HEK293 (cell line): ENCODE measurements around the gene VAV3.

Experiments used
- CTCF ChIA-PET: fragments of 350-600 bp; formaldehyde crosslinking; extraction: SDS; loops from one replicate; lab custom pipeline; 2021; ENCODE audit warnings: antibody characterized with exemption; lab: Yijun Ruan, JAX
- POLR2A ChIA-PET: fragments of 300-600 bp; formaldehyde crosslinking; extraction: SDS; loops from one replicate; lab custom pipeline; 2020; ENCODE audit warnings: antibody characterized with exemption, inconsistent platforms; lab: Yijun Ruan, JAX
- H3K27ac ChIP-seq: fragments of 200-500 bp; sonication (Bioruptor generic); 2 replicates; pipeline ENCODE4 v1.5.1; 2014; ENCODE audit warnings: low read depth, low read length, control low read depth, inconsistent platforms; ENCODE audit errors: extremely low read depth
- H3K36me3 ChIP-seq, 2 experiments: fragments of 200-500 bp in 1 of 2; sonication (Bioruptor generic) in 1 of 2; 1 replicate in 1 of 2; 2 replicates in 1 of 2; pipeline ENCODE4 v1.5.1; 2014 to 2017; ENCODE audit warnings: inconsistent platforms in 2 of 2, low read length in 2 of 2; ENCODE audit not compliant: control insufficient read depth in 2 of 2, insufficient read depth in 1 of 2
- H3K4me1 ChIP-seq: fragments of 200-500 bp; sonication (Bioruptor generic); 2 replicates; pipeline ENCODE4 v1.5.1; 2014; ENCODE audit warnings: mild to moderate bottlenecking, low read length, inconsistent platforms; ENCODE audit not compliant: control insufficient read depth, insufficient read depth
- H3K4me3 ChIP-seq: 2 replicates; pipeline ENCODE4 v1.5.1; 2011; ENCODE audit warnings: low read depth, mild to moderate bottlenecking, control low read depth, low read length, moderate library complexity
- H3K9me3 ChIP-seq: fragments of 200-500 bp; sonication (Bioruptor generic); 2 replicates; pipeline ENCODE4 v1.5.1; 2014; ENCODE audit warnings: low read depth, low read length, inconsistent platforms; ENCODE audit not compliant: control insufficient read depth, insufficient read depth
- GLIS2 ChIP-seq: fragments of 450-650 bp; formaldehyde crosslinking; IDR thresholded peaks from 2 replicates; pipeline ENCODE4 v1.5.1; 2016; ENCODE audit warnings: missing biosample characterization, missing genetic modification characterization
- HOXD13 ChIP-seq: sonication (generic); formaldehyde crosslinking; IDR thresholded peaks from 2 replicates; pipeline ENCODE4 v1.8.0; 2022; ENCODE audit warnings: missing genetic modification reagents, borderline replicate concordance
- KLF8 ChIP-seq: fragments of 450-650 bp; formaldehyde crosslinking; IDR thresholded peaks from 2 replicates; pipeline ENCODE4 v1.5.1; 2016; ENCODE audit warnings: missing biosample characterization, missing genetic modification characterization
- MYNN ChIP-seq: fragments of 450-650 bp; formaldehyde crosslinking; IDR thresholded peaks from 2 replicates; pipeline ENCODE4 v1.5.1; 2016; ENCODE audit warnings: missing biosample characterization, missing genetic modification characterization, borderline replicate concordance
- MZF1 ChIP-seq: fragments of 450-650 bp; formaldehyde crosslinking; IDR thresholded peaks from 2 replicates; pipeline ENCODE4 v1.5.1; 2017; ENCODE audit warnings: missing biosample characterization, missing genetic modification characterization, borderline replicate concordance
- ZBTB17 ChIP-seq: fragments of 450-650 bp; formaldehyde crosslinking; IDR thresholded peaks from 2 replicates; pipeline ENCODE4 v1.5.1; 2016; ENCODE audit warnings: missing biosample characterization, missing genetic modification characterization
- ZBTB7A ChIP-seq: fragments of 450-650 bp; formaldehyde crosslinking; IDR thresholded peaks from 2 replicates; pipeline ENCODE4 v1.5.1; 2016; ENCODE audit warnings: low read depth, missing biosample characterization, missing genetic modification characterization
- ZBTB8A ChIP-seq: fragments of 450-650 bp; formaldehyde crosslinking; IDR thresholded peaks from 2 replicates; pipeline ENCODE4 v1.5.1; 2016; ENCODE audit warnings: missing biosample characterization, missing genetic modification characterization
- ZFP3 ChIP-seq: fragments of 450-650 bp; formaldehyde crosslinking; IDR thresholded peaks from 2 replicates; pipeline ENCODE4 v1.5.1; 2016; ENCODE audit warnings: low read depth, missing biosample characterization, missing genetic modification characterization
- ZNF266 ChIP-seq: fragments of 450-650 bp; formaldehyde crosslinking; IDR thresholded peaks from 2 replicates; pipeline ENCODE4 v1.5.1; 2016; ENCODE audit warnings: missing biosample characterization, missing genetic modification characterization, low read depth
- ZNF423 ChIP-seq: fragments of 450-650 bp; formaldehyde crosslinking; IDR thresholded peaks from 2 replicates; pipeline ENCODE4 v1.5.1; 2016; ENCODE audit warnings: missing biosample characterization, missing genetic modification characterization
- ZNF426 ChIP-seq: fragments of 450-650 bp; formaldehyde crosslinking; IDR thresholded peaks from 2 replicates; pipeline ENCODE4 v1.5.1; 2017; ENCODE audit warnings: missing biosample characterization, missing genetic modification characterization, mild to moderate bottlenecking, inconsistent platforms, moderate library complexity
- ZNF501 ChIP-seq: fragments of 450-650 bp; formaldehyde crosslinking; IDR thresholded peaks from 2 replicates; pipeline ENCODE4 v1.5.1; 2016; ENCODE audit warnings: missing biosample characterization, missing genetic modification characterization
- ZNF521 ChIP-seq: fragments of 450-650 bp; formaldehyde crosslinking; IDR thresholded peaks from 2 replicates; pipeline ENCODE4 v1.5.1; 2017; ENCODE audit warnings: missing biosample characterization, mild to moderate bottlenecking, missing genetic modification characterization
- ZNF529 ChIP-seq: fragments of 450-650 bp; formaldehyde crosslinking; IDR thresholded peaks from 2 replicates; pipeline ENCODE4 v1.5.1; 2017; ENCODE audit warnings: missing genetic modification characterization, missing biosample characterization; ENCODE audit not compliant: insufficient replicate concordance
- ZNF560 ChIP-seq: fragments of 450-650 bp; formaldehyde crosslinking; IDR thresholded peaks from 2 replicates; pipeline ENCODE4 v1.5.1; 2017; ENCODE audit warnings: missing biosample characterization, missing genetic modification characterization, borderline replicate concordance
- ZNF596 ChIP-seq: fragments of 450-650 bp; IDR thresholded peaks from 2 replicates; pipeline ENCODE4 v1.5.0; 2018; ENCODE audit warnings: missing biosample characterization, mild to moderate bottlenecking, missing genetic modification characterization, moderate library complexity
- ZNF658 ChIP-seq: fragments of 450-650 bp; formaldehyde crosslinking; IDR thresholded peaks from 2 replicates; pipeline ENCODE4; 2016; ENCODE audit warnings: missing biosample characterization, missing genetic modification characterization
- ZNF670 ChIP-seq: fragments of 450-650 bp; formaldehyde crosslinking; IDR thresholded peaks from 2 replicates; pipeline ENCODE4 v1.5.1; 2016; ENCODE audit warnings: missing biosample characterization, missing genetic modification characterization, low read depth
- ZNF707 ChIP-seq: fragments of 450-650 bp; formaldehyde crosslinking; IDR thresholded peaks from 2 replicates; pipeline ENCODE4 v1.5.1; 2016; ENCODE audit warnings: missing biosample characterization, missing genetic modification characterization
- ZNF768 ChIP-seq: fragments of 450-650 bp; formaldehyde crosslinking; IDR thresholded peaks from 2 replicates; pipeline ENCODE4 v1.5.1; 2018; ENCODE audit warnings: missing biosample characterization, mild to moderate bottlenecking, missing genetic modification characterization
- TF ChIP-seq, protein P1 (sequence below): fragments of 450-650 bp; formaldehyde crosslinking; IDR thresholded peaks from 2 replicates; pipeline ENCODE4 v1.5.1; 2017; ENCODE audit warnings: missing biosample characterization, missing genetic modification characterization
- TF ChIP-seq, protein P2 (sequence below): fragments of 450-650 bp; formaldehyde crosslinking; optimal IDR thresholded peaks from 2 replicates; pipeline ENCODE3; 2016; ENCODE audit warnings: missing biosample characterization, mild to moderate bottlenecking, missing genetic modification characterization

The VAV3 gene

DNA sequence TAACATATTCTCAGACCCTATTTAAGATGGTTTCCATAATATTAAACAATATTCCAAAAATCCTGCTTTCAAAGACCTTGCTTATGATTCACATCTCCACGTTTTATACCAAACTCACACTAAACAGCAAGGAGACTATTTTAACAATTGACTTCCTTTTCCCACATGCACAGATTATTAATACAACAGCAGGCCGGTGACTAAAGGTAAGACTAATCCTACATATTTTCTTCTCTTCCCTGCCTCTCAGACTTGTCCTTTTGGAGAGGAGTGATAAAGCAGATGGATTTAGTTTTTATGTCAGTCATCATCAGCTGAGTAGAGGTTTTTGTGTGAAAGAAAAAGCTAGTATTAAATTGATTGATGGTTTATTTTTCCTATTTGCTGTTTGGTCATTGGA, 423.6 kb downstream of the VAV3 start:
- Histone ChIP-seq H3K4me1 (no peaks in the 10 kb centered on the region), H3K4me3 (no peak overlapping the region), H3K27ac (no peak overlapping the region), H3K36me3 (no peaks in the 10 kb centered on the region), H3K9me3 (no peaks in the 10 kb centered on the region)
- ChIA-PET CTCF (interaction anchor here (0.6 to 2.1 kb wide), 2 partner anchors 12 to 81 kb away, joined by 3 to 5 read pairs; no protein-coding TSS in a partner anchor), POLR2A (no interaction called here)
- TF ChIP-seq ZNF707 (tag by site-specific recombination) (no peak), ZBTB8A (no peak), ZNF596 (tag by site-specific recombination) (no peak), ZBTB17 (tag by site-specific recombination) (no peak), ZNF768 (tag by site-specific recombination) (no peak), KLF8 (tag by site-specific recombination) (no peak), ZNF501 (no peak), ZNF658 (no peak), ZNF529 (tag by site-specific recombination) (no peak), ZFP3 (no peak), MYNN (no peak), ZNF423 (tag by site-specific recombination) (no peak), ZNF521 (tag by site-specific recombination) (no peak), HOXD13 (CRISPR knock-in tag) (no peak), MZF1 (tag by site-specific recombination) (no peak)
- TF ChIP-seq, protein P1, sequence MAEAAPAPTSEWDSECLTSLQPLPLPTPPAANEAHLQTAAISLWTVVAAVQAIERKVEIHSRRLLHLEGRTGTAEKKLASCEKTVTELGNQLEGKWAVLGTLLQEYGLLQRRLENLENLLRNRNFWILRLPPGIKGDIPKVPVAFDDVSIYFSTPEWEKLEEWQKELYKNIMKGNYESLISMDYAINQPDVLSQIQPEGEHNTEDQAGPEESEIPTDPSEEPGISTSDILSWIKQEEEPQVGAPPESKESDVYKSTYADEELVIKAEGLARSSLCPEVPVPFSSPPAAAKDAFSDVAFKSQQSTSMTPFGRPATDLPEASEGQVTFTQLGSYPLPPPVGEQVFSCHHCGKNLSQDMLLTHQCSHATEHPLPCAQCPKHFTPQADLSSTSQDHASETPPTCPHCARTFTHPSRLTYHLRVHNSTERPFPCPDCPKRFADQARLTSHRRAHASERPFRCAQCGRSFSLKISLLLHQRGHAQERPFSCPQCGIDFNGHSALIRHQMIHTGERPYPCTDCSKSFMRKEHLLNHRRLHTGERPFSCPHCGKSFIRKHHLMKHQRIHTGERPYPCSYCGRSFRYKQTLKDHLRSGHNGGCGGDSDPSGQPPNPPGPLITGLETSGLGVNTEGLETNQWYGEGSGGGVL (tag by site-specific recombination) = no peak
- TF ChIP-seq, protein P2, sequence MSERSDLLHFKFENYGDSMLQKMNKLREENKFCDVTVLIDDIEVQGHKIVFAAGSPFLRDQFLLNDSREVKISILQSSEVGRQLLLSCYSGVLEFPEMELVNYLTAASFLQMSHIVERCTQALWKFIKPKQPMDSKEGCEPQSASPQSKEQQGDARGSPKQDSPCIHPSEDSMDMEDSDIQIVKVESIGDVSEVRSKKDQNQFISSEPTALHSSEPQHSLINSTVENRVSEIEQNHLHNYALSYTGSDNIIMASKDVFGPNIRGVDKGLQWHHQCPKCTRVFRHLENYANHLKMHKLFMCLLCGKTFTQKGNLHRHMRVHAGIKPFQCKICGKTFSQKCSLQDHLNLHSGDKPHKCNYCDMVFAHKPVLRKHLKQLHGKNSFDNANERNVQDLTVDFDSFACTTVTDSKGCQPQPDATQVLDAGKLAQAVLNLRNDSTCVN (tag by site-specific recombination) = no peak

DNA sequence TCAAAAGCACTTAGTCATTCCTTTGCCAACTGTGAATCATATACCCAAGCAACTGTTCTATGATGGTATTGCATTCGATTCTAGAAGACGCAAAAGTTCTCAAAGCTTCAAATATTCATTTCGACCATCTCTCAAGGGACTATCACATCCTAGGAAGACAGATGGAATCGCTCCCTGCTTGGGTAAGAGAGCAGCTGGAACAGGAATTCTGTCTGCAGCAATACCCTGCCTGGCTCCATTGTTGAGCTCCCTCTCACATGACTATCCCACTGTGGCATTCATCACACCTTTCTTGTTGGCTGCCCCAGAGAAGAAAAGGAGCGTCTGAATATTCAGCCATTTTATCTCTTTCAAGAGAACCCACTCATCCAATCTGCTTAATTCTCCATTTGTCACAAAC, 426.5 kb downstream of the VAV3 start:
- POLR2A ChIA-PET = interaction anchor here (0.5 kb wide), 1 partner anchor 1562 kb away, joined by 3 read pairs; no protein-coding TSS in a partner anchor
- Histone ChIP-seq H3K4me1 (no peaks in the 10 kb centered on the region), H3K4me3 (no peak overlapping the region), H3K36me3 (no peaks in the 10 kb centered on the region), H3K9me3 (no peaks in the 10 kb centered on the region), H3K27ac (no peak overlapping the region)
- CTCF ChIA-PET = interaction anchor here (2.7 kb wide), 1 partner anchor 9 kb away, joined by 14 read pairs; no protein-coding TSS in a partner anchor
- TF ChIP-seq ZNF426 (tag by site-specific recombination) (no peak), GLIS2 (tag by site-specific recombination) (no peak), ZNF560 (no peak), ZNF670 (tag by site-specific recombination) (no peak), ZNF266 (tag by site-specific recombination) (no peak), ZNF423 (tag by site-specific recombination) (no peak), ZBTB7A (tag by site-specific recombination) (no peak)
